Heart left ventricle (tissue), 16 donors: ENCODE measurements around the gene CCL26. TPM values are rescaled to one million over a fixed set of nuclear protein-coding genes. Genes with fewer than 3 reads are reported as not detected.

Experiments used
- ATAC-seq, 4 donors: fragments of 200-7000 bp; cut with Tn5 transposase; one replicate each; pipeline ENCODE4 v1.9.1; 2020 to 2022; ENCODE audit warnings: moderate library complexity in 4 of 4, mild to moderate bottlenecking in 3 of 4, moderate number of reproducible peaks in 1 of 4
- DNase-seq, 5 donors: peaks; one replicate each; pipeline ENCODE4 v3.0.0-alpha.2; 2020
- H3K27ac ChIP-seq, 12 donors: fragments of 200-600 bp; sonication (generic) in 4 of 12; one replicate each; pipeline versions ENCODE4 v1.5.0 to v1.8.0; 2016 to 2022; ENCODE audit warnings: mild to moderate bottlenecking in 2 of 12
- H3K27me3 ChIP-seq, 9 donors: fragments of 200-600 bp; sonication (generic) in 2 of 9; one replicate each; pipeline versions ENCODE4 v1.5.1 to v1.8.0; 2016 to 2022; ENCODE audit warnings: mild to moderate bottlenecking in 3 of 9
- H3K36me3 ChIP-seq, 9 donors: fragments of 200-600 bp; sonication (generic) in 2 of 9; one replicate each; pipeline versions ENCODE4 v1.5.0 to v1.8.0; 2018 to 2022; ENCODE audit warnings: mild to moderate bottlenecking in 2 of 9
- H3K4me1 ChIP-seq, 12 donors: fragments of 200-600 bp; sonication (generic) in 4 of 12; one replicate each; pipeline versions ENCODE4 v1.5.0 to v1.8.0; 2016 to 2022; ENCODE audit warnings: mild to moderate bottlenecking in 3 of 12
- H3K4me3 ChIP-seq, 12 donors: fragments of 200-600 bp; sonication (generic) in 4 of 12; one replicate each; pipeline versions ENCODE4 v1.5.0 to v1.8.0; 2017 to 2022; ENCODE audit warnings: mild to moderate bottlenecking in 9 of 12, moderate library complexity in 4 of 12
- H3K9me3 ChIP-seq, 12 donors: fragments of 200-600 bp; sonication (generic) in 4 of 12; one replicate each; pipeline versions ENCODE4 v1.5.0 to v1.8.0; 2016 to 2022; ENCODE audit warnings: mild to moderate bottlenecking in 1 of 12
- CTCF ChIP-seq, 12 donors: fragments of 200-600 bp; sonication (generic) in 4 of 12; IDR thresholded peaks; one replicate each; pipeline versions ENCODE4 v1.5.0 to v1.8.0; 2018 to 2022; ENCODE audit warnings: antibody characterized with exemption in 12 of 12, mild to moderate bottlenecking in 5 of 12
- POLR2A ChIP-seq, 2 donors: fragments of 450-650 bp; IDR thresholded peaks; one replicate each; pipeline ENCODE4 v1.6.1; 2017; ENCODE audit warnings: antibody characterized with exemption in 2 of 2, mild to moderate bottlenecking in 2 of 2, moderate library complexity in 2 of 2
- WGBS, 4 donors: extraction: QIAGEN DNeasy Blood & Tissue Kit in 2 of 4; methylation state at CpG; one replicate each; pipeline versions ENCODE4 v1.1.5 to v1.1.7; 2013 to 2018; 5-methylcytosine and 5-hydroxymethylcytosine counted together
- intact Hi-C, 10 donors: fragments of 100-400 bp; cut with DNase I; formaldehyde crosslinking; loops; one replicate each; pipeline versions ENCODE4 v1.11.1 to v1.14.2; 2022
- polyA plus RNA-seq, 2 donors: library from polyadenylated mRNA; stranded (reverse); fragments of 200-250 nt; gene quantifications; one replicate each; pipeline ENCODE4 v1.2.3, GENCODE V29; 2013
- total RNA-seq, 9 donors: library from RNA; depleted of rRNA in 2 of 9; stranded (reverse); fragments of >200 nt in 2 of 9; fragmentation: NEBNext Ultra II Directional in 3 of 9; extraction: Animal tissue kit (Norgen Biotek cat#: 25700) in 3 of 9; gene quantifications; one replicate each; pipeline versions ENCODE4 v1.1.0 to v1.2.4, GENCODE V29; 2016 to 2023
- donor health status: ischemic (EF 13 %, LVEDD 7.1; RV severe dilation, severe dysfunction).
- donor health status: healthy with polysubstance abuse.
- donor health status: DM: no; HTN: yes; CAD: no.
- donor health status: DM: no; HTN: no; CAD: no.
- donor health status: ischemic (EF 25% LVEDD 6.9; RV normal size, moderate dysfunction).
- donor health status: ischemic (EF 25% LVEDD 5.7; RV mildly dilated, moderate dysfunction).
- donor health status: healthy.
- donor health status: DM: yes; HTN: yes; CAD: no.
- donor health status: ischemic (EF 35%, LVEDD 5.7; RV mildly dilated, moderate dysfunction).
- donor health status: nonischemic (EF 11% LVEDD 7.7; RV severe dilation, severe dysfunction).
- donor health status: DM: yes; HTN: yes; CAD: no.
- donor health status: PGD.
- donor health status: ischemic (EF 29% LVEDD 5.4; RV normal size, mild dysfunction).
- donor health status: nonischemic (EF 23%, LVEDD 6.1; RV moderate dilation, normal function).

CCL26 gene
- total and polyA plus RNA-seq, 11 donors: 0.53 to 0.94 (median 0.76) TPM; not detected in 7

- intact Hi-C loops: loop anchor here in 1 of 10 donors (5.0 kb wide), 1 partner anchor 101 kb away; no protein-coding TSS in a partner anchor
- no peak for ATAC-seq
Observed at GRCh38 chr7:75758491-75758890, 13.5 kb downstream of the CCL26 start.

GRCh38 chr7:75757860-75758259 lies 14.2 kb downstream of the CCL26 start:
- Histone ChIP-seq H3K36me3 (no peaks in the 10 kb centered on the region), H3K4me1 (peaks cover 0 to 4% (median 0%) of the 10 kb centered on the region in 12 donors), H3K27me3 (no peaks in the 10 kb centered on the region), H3K27ac (no peak overlapping the region), H3K4me3 (no peak overlapping the region), H3K9me3 (no peaks in the 10 kb centered on the region)
- intact Hi-C loops: loop anchor here in 1 of 10 donors (5.0 kb wide), 1 partner anchor 101 kb away; no protein-coding TSS in a partner anchor
- 90 to 97% (median 95%) methylated on average over 7 of the region's 7 CpGs for WGBS, 4 donors
- ATAC-seq (no peak), DNase-seq (no peak)
- no peak for TF ChIP-seq CTCF (IDR thresholded peaks at IDR 0.05)
- no peak for TF ChIP-seq POLR2A (IDR thresholded peaks at IDR 0.05)

More at GRCh38 chr7:75758491-75758890, 13.5 kb downstream of the CCL26 start:
- H3K27me3 ChIP-seq: no peaks in the 10 kb centered on the region
- H3K9me3 ChIP-seq: no peaks in the 10 kb centered on the region
- TF ChIP-seq POLR2A (IDR thresholded peaks at IDR 0.05) (no peak), CTCF (IDR thresholded peaks at IDR 0.05) (no peak)
- 67 to 89% (median 75%) methylated on average over 2 of the region's 2 CpGs for WGBS, 4 donors
- H3K4me3 ChIP-seq: no peak overlapping the region
- H3K36me3 ChIP-seq: no peaks in the 10 kb centered on the region
- peaks cover 0 to 4% (median 0%) of the 10 kb centered on the region in 12 donors for H3K4me1 ChIP-seq
- DNase-seq: no peak
- H3K27ac ChIP-seq: no peak overlapping the region

DNA sequence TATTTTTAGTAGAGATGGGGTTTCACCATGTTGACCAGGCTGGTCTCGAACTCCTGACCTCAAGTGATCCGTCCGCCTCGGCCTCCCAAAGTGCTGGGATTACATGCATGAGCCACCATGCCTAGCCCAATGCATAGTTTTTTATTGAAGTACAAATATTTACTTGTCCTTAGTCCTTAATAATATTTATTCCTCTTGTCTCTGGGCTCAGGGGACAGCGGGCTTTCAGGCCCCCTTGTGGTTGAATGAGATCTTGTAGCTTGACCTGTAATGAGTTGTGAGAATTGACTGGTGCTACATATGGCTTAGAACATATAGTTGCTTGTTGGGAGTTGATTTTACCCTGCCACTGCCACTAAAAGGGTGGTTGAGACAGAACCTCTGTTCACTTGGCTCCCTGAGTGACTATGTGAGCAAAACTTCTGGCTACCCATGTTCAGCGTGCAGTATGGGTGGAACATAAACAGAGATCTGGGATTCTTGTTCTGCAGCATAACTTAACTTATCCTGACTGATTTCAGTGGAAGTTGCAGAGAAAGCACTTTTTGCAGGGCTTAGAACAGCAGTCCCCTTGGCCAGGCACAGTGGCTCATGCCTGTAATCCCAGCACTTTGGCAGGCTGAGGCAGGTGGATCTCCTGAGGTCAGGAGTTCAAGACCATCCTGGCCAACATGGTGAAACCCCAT lies 14.9 kb downstream of the CCL26 start:
- intact Hi-C loops: loop anchor here in 1 of 10 donors (5.0 kb wide), 1 partner anchor 100 kb away; no protein-coding TSS in a partner anchor
- Histone ChIP-seq H3K27ac (no peak overlapping the region), H3K9me3 (no peaks in the 10 kb centered on the region), H3K4me3 (no peak overlapping the region), H3K4me1 (peaks cover 0 to 1% (median 0%) of the 10 kb centered on the region in 12 donors), H3K27me3 (no peaks in the 10 kb centered on the region), H3K36me3 (no peaks in the 10 kb centered on the region)
- TF ChIP-seq CTCF (IDR thresholded peaks at IDR 0.05): peak in 11 of 12 donors; percentile 24 to 53 (median 34)
- no peak for TF ChIP-seq POLR2A (IDR thresholded peaks at IDR 0.05)
- DNase-seq (no peak), ATAC-seq (peak in 1 of 4 donors; percentile 39)
- 78 to 87% (median 82%) methylated on average over 6 of the region's 6 CpGs for WGBS, 4 donors

- TF ChIP-seq POLR2A (IDR thresholded peaks at IDR 0.05) (no peak), CTCF (IDR thresholded peaks at IDR 0.05) (no peak)
- intact Hi-C loops: loop anchor here in 1 of 10 donors (5.0 kb wide), 1 partner anchor 99 kb away; no protein-coding TSS in a partner anchor
- DNase-seq (no peak), ATAC-seq (peak in 1 of 4 donors; percentile 43)
- H3K27me3 ChIP-seq: no peaks in the 10 kb centered on the region
- 63 to 75% (median 74%) methylated on average over 10 of the region's 10 CpGs for WGBS, 4 donors
- H3K4me3 ChIP-seq: no peak overlapping the region
- no peaks in the 10 kb centered on the region for H3K36me3 ChIP-seq
- no peaks in the 10 kb centered on the region for H3K4me1 ChIP-seq
- no peaks in the 10 kb centered on the region for H3K9me3 ChIP-seq
- H3K27ac ChIP-seq: no peak overlapping the region
Observed at GRCh38 chr7:75756206-75756990, 15.6 kb downstream of the CCL26 start.
